HepG2 (cell line): Measurements from ENCODE around the gene CCDC6. TPM values are rescaled to one million over a fixed set of nuclear protein-coding genes. Genes with fewer than 3 reads are reported as not detected.

Experiments
- ATAC-seq: fragments of 200-7000 bp; cut with Tn5 transposase; 3 replicates; pipeline ENCODE4 v1.9.1; 2020; ENCODE audit warnings: mild to moderate bottlenecking, moderate library complexity
- BruUV-seq: library from RNA; stranded (reverse); fragments of 400-500 nt; replicated peaks from 2 replicates; lab custom pipeline; 2021; lab: Mats Ljungman, UMichigan
- CTCF ChIA-PET: fragments of 300-600 bp; formaldehyde crosslinking; extraction: SDS; loops from one replicate; lab custom pipeline; 2021; ENCODE audit warnings: low total read pairs, inconsistent platforms, low intra/inter-chr PET ratio; lab: Yijun Ruan, JAX
- POLR2A ChIA-PET: fragments of 350-600 bp; sonication (Branson Sonifier 250); formaldehyde crosslinking; loops from one replicate; lab custom pipeline; 2020; ENCODE audit warnings: antibody characterized with exemption, inconsistent platforms; lab: Yijun Ruan, JAX
- DNase-seq: peaks from one replicate; pipeline ENCODE4 v3.0.0-alpha.2; 2015; ENCODE audit warnings: low spot score
- FAIRE-seq: peaks from 3 replicates; lab custom pipeline; 2011; peaks lifted over from hg19 to GRCh38; lab: Jason Lieb, UNC
- H2AFZ ChIP-seq: one replicate; pipeline ENCODE4 v1.6.1; 2011; ENCODE audit warnings: low read length, inconsistent platforms
- H3K27ac ChIP-seq: fragments of 300-600 bp; 3 replicates; pipeline ENCODE4 v1.8.0; 2011; ENCODE audit warnings: mixed run types, mild to moderate bottlenecking, mixed read lengths, low read length, inconsistent platforms; ENCODE audit not compliant: insufficient read depth; ENCODE audit errors: extremely low read length
- H3K27me3 ChIP-seq, 2 experiments: fragments of 200-600 bp in 1 of 2; 2 replicates in 1 of 2; 3 replicates in 1 of 2; pipeline versions ENCODE4 v1.6.0 to v1.8.0; 2011; ENCODE audit warnings: low read length in 2 of 2, mild to moderate bottlenecking in 2 of 2, moderate library complexity in 2 of 2, inconsistent platforms in 1 of 2; ENCODE audit not compliant: insufficient read depth in 2 of 2, control insufficient read depth in 1 of 2
- H3K36me3 ChIP-seq, 2 experiments: fragments of 200-600 bp in 1 of 2; replicated peaks in 1 of 2; 2 replicates in 1 of 2; 3 replicates in 1 of 2; pipeline versions ENCODE4 v1.5.1 to v1.8.0; 2011; ENCODE audit warnings: low read length in 2 of 2, inconsistent platforms in 1 of 2; ENCODE audit not compliant: insufficient read depth in 2 of 2, control insufficient read depth in 1 of 2
- H3K4me1 ChIP-seq: 2 replicates; pipeline ENCODE4 v1.5.1; 2012; ENCODE audit warnings: low read length, inconsistent platforms; ENCODE audit not compliant: insufficient read depth
- H3K4me2 ChIP-seq: 2 replicates; pipeline ENCODE4 v1.6.0; 2011; ENCODE audit warnings: low read depth, low read length, inconsistent platforms
- H3K4me3 ChIP-seq, 3 experiments: fragments of 200-600 bp in 1 of 3; sonication (generic), shearing (Covaris generic) in 1 of 3; replicated peaks in 1 of 3; 2 replicates each; pipeline ENCODE4 v1.5.1; 2011 to 2016; ENCODE audit warnings: low read length in 3 of 3, inconsistent platforms in 2 of 3, low read depth in 2 of 3, mild to moderate bottlenecking in 2 of 3, control low read depth in 1 of 3, mixed read lengths in 1 of 3; ENCODE audit not compliant: insufficient read depth in 1 of 3
- H3K79me2 ChIP-seq: one replicate; pipeline ENCODE4 v1.6.1; 2011; ENCODE audit warnings: low read length, inconsistent platforms; ENCODE audit not compliant: insufficient read depth
- H3K9ac ChIP-seq: 2 replicates; pipeline ENCODE4 v1.6.0; 2011; ENCODE audit warnings: mild to moderate bottlenecking, low read depth, low read length, inconsistent platforms; ENCODE audit not compliant: insufficient read depth
- H3K9me3 ChIP-seq: 2 replicates; pipeline ENCODE4 v1.5.1; 2012; ENCODE audit warnings: mild to moderate bottlenecking, low read length
- H4K20me1 ChIP-seq: 2 replicates; pipeline ENCODE4 v1.6.0; 2011; ENCODE audit warnings: inconsistent platforms, mild to moderate bottlenecking, low read length, moderate library complexity; ENCODE audit not compliant: insufficient read depth
- AGO1 ChIP-seq: fragments of 200-400 bp; formaldehyde crosslinking; IDR thresholded peaks from 2 replicates; pipeline ENCODE4 v1.6.1; 2017; ENCODE audit warnings: mild to moderate bottlenecking, low read depth, low read length, moderate library complexity; ENCODE audit not compliant: poor library complexity, severe bottlenecking
- DNMT3B ChIP-seq: conservative IDR thresholded peaks from 2 replicates; pipeline ENCODE4 v1.6.1; 2016; ENCODE audit warnings: missing biosample characterization, control low read depth
- FOSL2 ChIP-seq: sonication (generic); formaldehyde crosslinking; IDR thresholded peaks from 2 replicates; pipeline ENCODE4 v1.4.0; 2020; ENCODE audit warnings: missing genetic modification reagents
- FOXA3 ChIP-seq: IDR thresholded peaks from 2 replicates; pipeline ENCODE4 v1.6.1; 2016; ENCODE audit warnings: missing genetic modification reagents, missing compliant biosample characterization
- HOXA3 ChIP-seq: sonication (generic); formaldehyde crosslinking; IDR thresholded peaks from 2 replicates; pipeline ENCODE4 v1.5.0; 2020; ENCODE audit warnings: missing genetic modification reagents
- MLXIP ChIP-seq: sonication (generic); formaldehyde crosslinking; IDR thresholded peaks from 2 replicates; pipeline ENCODE4 v1.9.0; 2021; ENCODE audit warnings: missing genetic modification reagents, borderline replicate concordance
- PITX1 ChIP-seq: sonication (generic); formaldehyde crosslinking; IDR thresholded peaks from 2 replicates; pipeline ENCODE4 v1.5.1; 2020; ENCODE audit warnings: mild to moderate bottlenecking, missing genetic modification reagents
- PRMT3 ChIP-seq: sonication (generic); formaldehyde crosslinking; IDR thresholded peaks from 2 replicates; pipeline ENCODE4 v1.8.1; 2022; ENCODE audit warnings: low read depth, mild to moderate bottlenecking, moderate library complexity, missing genetic modification reagents, borderline replicate concordance
- PTBP1 ChIP-seq: fragments of 200-400 bp; formaldehyde crosslinking; IDR thresholded peaks from 2 replicates; pipeline ENCODE4 v1.6.1; 2018; ENCODE audit warnings: low read length, low read depth; ENCODE audit not compliant: poor library complexity, severe bottlenecking
- RERE ChIP-seq: IDR thresholded peaks from 2 replicates; pipeline ENCODE4 v1.6.1; 2016; ENCODE audit warnings: low read depth, missing genetic modification reagents, missing compliant biosample characterization
- YEATS2 ChIP-seq: sonication (generic); formaldehyde crosslinking; IDR thresholded peaks from 2 replicates; pipeline ENCODE4 v1.4.0; 2020; ENCODE audit warnings: missing genetic modification reagents, borderline replicate concordance
- ZNF782 ChIP-seq: sonication (generic); formaldehyde crosslinking; IDR thresholded peaks from 2 replicates; pipeline ENCODE4 v1.4.0; 2020; ENCODE audit warnings: missing genetic modification reagents, mild to moderate bottlenecking, borderline replicate concordance
- WGBS: methylation state at CpG from one replicate; pipeline ENCODE4 v1.1.6; 2017; ENCODE audit warnings: low lambda C conversion rate; 5-methylcytosine and 5-hydroxymethylcytosine counted together
- in situ Hi-C: cut with HindIII; loops from 2 replicates; pipeline ENCODE4 v1.10.0; 2017; ENCODE audit warnings: low pct_unique_long_range_greater_than_20kb; ENCODE audit not compliant: extremely low pct_ligation_motif_present
- intact Hi-C: fragments of 100-400 bp; cut with micrococcal nuclease; formaldehyde crosslinking; loops from one replicate; pipeline ENCODE4 v1.10.0; 2022; ENCODE audit not compliant: unreplicated experiment
- polyA plus RNA-seq, 8 experiments: library from polyadenylated mRNA; depleted of rRNA in 3 of 8; stranded (reverse) in 7 of 8; unstranded in 1 of 8; fragments of >200 nt; fragmentation: Illumina TruSeq in 4 of 8; extraction: Trizol in 4 of 8; gene quantifications; 2 replicates each; pipeline versions ENCODE4 v1.2.1 to v1.2.3, GENCODE V29; 2011 to 2016; ENCODE audit warnings: low read depth in 4 of 8, missing spikeins in 1 of 8, mixed read lengths in 1 of 8; ENCODE audit not compliant: insufficient read depth in 1 of 8
- total RNA-seq, 5 experiments: library from RNA; depleted of rRNA; stranded (reverse); fragments of >200 nt; fragmentation: Illumina TruSeq; extraction: Trizol; gene quantifications; 2 replicates each; pipeline ENCODE4 v1.2.3, GENCODE V29; 2016; ENCODE audit warnings: low read depth in 1 of 5

CCDC6 gene
- total and polyA plus RNA-seq, 2 of the 13 experiments (the other 11 are each of a cell fraction or from before 2014, with no cell fraction given), result 17.9 to 18.3 TPM

- CTCF ChIA-PET, result no interaction called here
These were observed 62.6 kb downstream of the CCDC6 start for GRCh38 chr10:59843748-59844147.

GRCh38 chr10:59839576-59839975 lies 66.8 kb downstream of the CCDC6 start:
- no peaks in the 10 kb centered on the region; a peak in 1 of 5 replicates for H3K36me3 ChIP-seq
- no peak overlapping the region for H3K9ac ChIP-seq
- no peaks in the 10 kb centered on the region for H3K79me2 ChIP-seq
- FAIRE-seq (no peak), DNase-seq (no peak), ATAC-seq (no peak)
- H2AFZ ChIP-seq, result no peak overlapping the region
- no peaks in the 10 kb centered on the region for H3K9me3 ChIP-seq
- no peak overlapping the region for H3K4me3 ChIP-seq
- POLR2A ChIA-PET, result no interaction called here
- intact Hi-C loops, result no loop called here
- CTCF ChIA-PET, result no interaction called here
- no peak overlapping the region for H3K27ac ChIP-seq
- no peaks in the 10 kb centered on the region for H3K4me1 ChIP-seq
- H4K20me1 ChIP-seq, result no peaks in the 10 kb centered on the region
- no TSS peak for BruUV-seq
- no peak overlapping the region for H3K4me2 ChIP-seq
- in situ Hi-C loops, result no loop called here
- 98% methylated on average over 6 of the region's 6 CpGs for WGBS
- H3K27me3 ChIP-seq, result no peaks in the 10 kb centered on the region
- TF ChIP-seq MLXIP, result no peak
- no peak for TF ChIP-seq FOXA3 (CRISPR knock-in tag)
- TF ChIP-seq DNMT3B (CRISPR knock-in tag), result no peak
- no peak for TF ChIP-seq RERE (CRISPR knock-in tag)
- no peak for TF ChIP-seq FOSL2 (CRISPR knock-in tag)
- TF ChIP-seq PRMT3 (CRISPR knock-in tag), result no peak
- TF ChIP-seq AGO1, result no peak
- no peak for TF ChIP-seq YEATS2 (CRISPR knock-in tag)
- TF ChIP-seq ZNF782 (CRISPR knock-in tag), result no peak
- no peak for TF ChIP-seq HOXA3 (CRISPR knock-in tag)

More at GRCh38 chr10:59843748-59844147, 62.6 kb downstream of the CCDC6 start:
- no peaks in the 10 kb centered on the region for H3K27me3 ChIP-seq
- intact Hi-C loops (no loop called here), in situ Hi-C loops (no loop called here)
- WGBS, result 85% methylated on average over 2 of the region's 2 CpGs
- H3K4me3 ChIP-seq, result no peak overlapping the region
- ATAC-seq, result no peak
- no peaks in the 10 kb centered on the region for H3K79me2 ChIP-seq
- no TSS peak for BruUV-seq
- FAIRE-seq, result no peak
- H3K36me3 ChIP-seq, result peaks cover 5 to 10% of the 10 kb centered on the region in 2 experiments; a peak in 3 of 5 replicates
- H3K4me1 ChIP-seq, result no peaks in the 10 kb centered on the region
- POLR2A ChIA-PET, result no interaction called here
- H2AFZ ChIP-seq, result no peak overlapping the region
- no peak for DNase-seq
- H3K9me3 ChIP-seq, result no peaks in the 10 kb centered on the region
- TF ChIP-seq PITX1 (no peak), PTBP1 (no peak)
- no peak overlapping the region for H3K27ac ChIP-seq
- H3K4me2 ChIP-seq, result no peak overlapping the region
- H4K20me1 ChIP-seq, result no peaks in the 10 kb centered on the region
- H3K9ac ChIP-seq, result no peak overlapping the region
